Tibial nerve (tissue), 4 donors: ENCODE measurements around the gene C12orf75.

ENCODE experiments used
- CTCF ChIP-seq, 5 experiments: fragments of 200-600 bp in 3 of 5; fragments of 450-650 bp in 2 of 5; sonication (generic) in 3 of 5; IDR thresholded peaks; one replicate each; pipeline ENCODE4 v1.5.1; 2016 to 2019; ENCODE audit warnings: antibody characterized with exemption in 5 of 5, mild to moderate bottlenecking in 3 of 5, moderate library complexity in 2 of 5
- EP300 ChIP-seq, 2 donors: sonication (generic); formaldehyde crosslinking; IDR thresholded peaks; one replicate each; pipeline ENCODE4 v1.6.1; 2017; ENCODE audit warnings: antibody characterized with exemption in 2 of 2, mild to moderate bottlenecking in 1 of 2

GRCh38 chr12:105418229-105418628 is 87.7 kb downstream of the C12orf75 start:
- TF ChIP-seq CTCF (IDR thresholded peaks at IDR 0.05) (no peak), EP300 (IDR thresholded peaks at IDR 0.05) (no peak)
